ENCODE measurements around the gene LRP6. TPM values are rescaled to one million over a fixed set of nuclear protein-coding genes. Genes with fewer than 3 reads are reported as not detected.

The LRP6 gene
- total RNA-seq, 1 donor from 2014 or later, result 18.7 TPM

GRCh38 chr12:12087693-12088034, 179.2 kb downstream of the LRP6 start:
- H3K27me3 ChIP-seq (ENCODE audit: low read depth), result peaks cover 9% of the 10 kb centered on the region
- H3K27ac ChIP-seq (replicated peaks), result no peak overlapping the region
- H3K4me3 ChIP-seq, result no peak overlapping the region
- no peaks in the 10 kb centered on the region for H3K36me3 ChIP-seq
- no peak for DNase-seq
- peaks cover 4% of the 10 kb centered on the region for H3K4me1 ChIP-seq
- TF ChIP-seq CTCF (IDR thresholded peaks at IDR 0.05; ENCODE audit: borderline replicate concordance), result no peak
- no peaks in the 10 kb centered on the region for H3K9me3 ChIP-seq (replicated peaks)
- intact Hi-C loops (cut with micrococcal nuclease), result no loop called here

- Histone ChIP-seq H3K36me3 (no peaks in the 10 kb centered on the region), H3K9me3 (replicated peaks) (no peaks in the 10 kb centered on the region), H3K27ac (replicated peaks) (no peak overlapping the region), H3K4me1 (peaks cover under 1% of the 10 kb centered on the region), H3K27me3 (ENCODE audit: low read depth) (peaks cover 7% of the 10 kb centered on the region), H3K4me3 (no peak overlapping the region)
- intact Hi-C loops (cut with micrococcal nuclease), result no loop called here
- no peak for TF ChIP-seq CTCF (IDR thresholded peaks at IDR 0.05; ENCODE audit: borderline replicate concordance)
- no peak for DNase-seq
These were observed 179.7 kb downstream of the LRP6 start for GRCh38 chr12:12086973-12087692.

- Histone ChIP-seq H3K4me1 (peaks cover 3% of the 10 kb centered on the region), H3K27ac (replicated peaks) (no peak overlapping the region), H3K27me3 (ENCODE audit: low read depth) (no peaks in the 10 kb centered on the region), H3K4me3 (no peak overlapping the region), H3K9me3 (replicated peaks) (no peaks in the 10 kb centered on the region), H3K36me3 (no peaks in the 10 kb centered on the region)
- DNase-seq, result no peak
- intact Hi-C loops (cut with micrococcal nuclease), result no loop called here
- TF ChIP-seq CTCF (IDR thresholded peaks at IDR 0.05; ENCODE audit: borderline replicate concordance), result no peak
These were observed 180.5 kb downstream of the LRP6 start for GRCh38 chr12:12086362-12086761.

- Histone ChIP-seq H3K27ac (replicated peaks) (no peak overlapping the region), H3K27me3 (ENCODE audit: low read depth) (no peaks in the 10 kb centered on the region), H3K9me3 (replicated peaks) (no peaks in the 10 kb centered on the region), H3K36me3 (no peaks in the 10 kb centered on the region), H3K4me1 (peaks cover 7% of the 10 kb centered on the region), H3K4me3 (no peak overlapping the region)
- no peak for DNase-seq
- no peak for TF ChIP-seq CTCF (IDR thresholded peaks at IDR 0.05; ENCODE audit: borderline replicate concordance)
- intact Hi-C loops (cut with micrococcal nuclease), result loop anchor here (5.0 kb wide), 1 partner anchor 244 kb away; no protein-coding TSS in a partner anchor
These were observed 183.2 kb downstream of the LRP6 start for GRCh38 chr12:12083688-12084087.

- H3K27me3 ChIP-seq (ENCODE audit: low read depth), result no peaks in the 10 kb centered on the region
- no peaks in the 10 kb centered on the region for H3K36me3 ChIP-seq
- peak overlapping the region; percentile 56 for H3K27ac ChIP-seq (replicated peaks)
- H3K4me1 ChIP-seq, result peaks cover 7% of the 10 kb centered on the region
- intact Hi-C loops (cut with micrococcal nuclease), result loop anchor here (5.0 kb wide), 1 partner anchor 245 kb away; no protein-coding TSS in a partner anchor
- DNase-seq, result no peak
- no peaks in the 10 kb centered on the region for H3K9me3 ChIP-seq (replicated peaks)
- TF ChIP-seq CTCF (IDR thresholded peaks at IDR 0.05; ENCODE audit: borderline replicate concordance), result peak; percentile 59
- H3K4me3 ChIP-seq, result no peak overlapping the region
These were observed 184.9 kb downstream of the LRP6 start for GRCh38 chr12:12081836-12082497.
